ENCODE measurements around the gene UVRAG. TPM values are rescaled to one million over a fixed set of nuclear protein-coding genes. Genes with fewer than 3 reads are reported as not detected.

The UVRAG gene
- total and polyA plus RNA-seq, 2 of the 13 experiments (the other 11 are each of a cell fraction or from before 2014, with no cell fraction given) = 9.7 to 17.3 TPM

- TF ChIP-seq ZNF780A (CRISPR knock-in tag; IDR thresholded peaks at IDR 0.05) (no peak), SOX6 (IDR thresholded peaks at IDR 0.05) (no peak), SOX6 (CRISPR knock-in tag; IDR thresholded peaks at IDR 0.05) (peak; percentile 40), ZNF598 (CRISPR knock-in tag; IDR thresholded peaks at IDR 0.05; ENCODE audit: borderline replicate concordance) (no peak), RXRB (CRISPR knock-in tag; IDR thresholded peaks at IDR 0.05; ENCODE audit: borderline replicate concordance) (peak; percentile 84), HMG20A (CRISPR knock-in tag; IDR thresholded peaks at IDR 0.05; ENCODE audit: borderline replicate concordance) (peak; percentile 37; the same call in 1 of the 2 replicates), CSRNP2 (CRISPR knock-in tag; conservative IDR thresholded peaks at IDR 0.05; ENCODE audit: low read depth) (no peak), RERE (CRISPR knock-in tag; IDR thresholded peaks at IDR 0.05; ENCODE audit: low read depth) (no peak), PRDM10 (CRISPR knock-in tag; IDR thresholded peaks at IDR 0.05; ENCODE audit: low read depth) (peak; percentile 54; the same call in 1 of the 2 replicates), MATR3 (CRISPR knock-in tag; IDR thresholded peaks at IDR 0.05) (no peak), SKIL (CRISPR knock-in tag; IDR thresholded peaks at IDR 0.05; ENCODE audit: borderline replicate concordance) (no peak), MTF2 (CRISPR knock-in tag; IDR thresholded peaks at IDR 0.05; ENCODE audit: borderline replicate concordance) (no peak), ZNF512 (CRISPR knock-in tag; IDR thresholded peaks at IDR 0.05) (no peak)
Measured at GRCh38 chr11:75812542-75813040, 2.4 kb upstream of the UVRAG start (continued).

All from HepG2 (cell line).